ENCODE measurements around the gene CTSZ.

Gene CTSZ

DNA sequence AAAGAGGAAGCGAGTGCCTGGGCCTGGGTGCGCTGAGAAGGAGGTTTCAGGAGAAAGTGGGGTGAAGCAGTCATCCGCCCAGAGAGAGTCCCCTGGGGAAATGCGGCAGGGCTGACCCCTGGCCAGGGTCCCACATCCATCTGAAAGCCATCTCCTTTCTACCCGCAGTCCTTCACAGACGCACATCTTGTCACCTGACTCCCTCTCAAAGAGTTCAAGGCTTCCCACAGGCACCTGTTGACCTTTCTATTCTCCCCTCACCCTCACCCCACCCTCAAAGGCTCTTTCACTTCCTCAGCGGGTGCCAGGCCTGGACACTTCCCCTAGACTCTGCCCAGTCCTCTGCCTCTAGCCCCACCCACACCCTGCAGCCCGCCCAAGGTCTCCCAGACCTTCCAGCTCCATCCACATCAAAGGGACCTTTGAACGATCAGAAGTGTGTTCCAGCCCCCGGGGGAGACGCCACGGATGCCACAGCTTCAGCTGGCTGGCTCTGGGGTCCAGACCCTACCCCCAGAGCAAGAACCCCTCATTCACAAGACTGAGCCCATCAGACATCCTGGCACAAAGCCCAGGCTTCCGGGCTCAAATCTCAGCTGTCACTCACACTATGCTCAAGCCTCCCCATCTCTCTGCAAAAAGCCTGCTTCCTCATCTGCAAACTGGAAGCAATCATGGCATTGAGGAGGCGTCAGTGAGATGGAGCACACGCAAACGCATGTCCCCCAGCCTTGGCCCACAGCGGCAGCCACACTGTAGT is 2.1 kb downstream of the CTSZ start:
- DNase-seq (ENCODE audit: extremely low read depth, low read depth) = no peak
- TF ChIP-seq, protein P1, sequence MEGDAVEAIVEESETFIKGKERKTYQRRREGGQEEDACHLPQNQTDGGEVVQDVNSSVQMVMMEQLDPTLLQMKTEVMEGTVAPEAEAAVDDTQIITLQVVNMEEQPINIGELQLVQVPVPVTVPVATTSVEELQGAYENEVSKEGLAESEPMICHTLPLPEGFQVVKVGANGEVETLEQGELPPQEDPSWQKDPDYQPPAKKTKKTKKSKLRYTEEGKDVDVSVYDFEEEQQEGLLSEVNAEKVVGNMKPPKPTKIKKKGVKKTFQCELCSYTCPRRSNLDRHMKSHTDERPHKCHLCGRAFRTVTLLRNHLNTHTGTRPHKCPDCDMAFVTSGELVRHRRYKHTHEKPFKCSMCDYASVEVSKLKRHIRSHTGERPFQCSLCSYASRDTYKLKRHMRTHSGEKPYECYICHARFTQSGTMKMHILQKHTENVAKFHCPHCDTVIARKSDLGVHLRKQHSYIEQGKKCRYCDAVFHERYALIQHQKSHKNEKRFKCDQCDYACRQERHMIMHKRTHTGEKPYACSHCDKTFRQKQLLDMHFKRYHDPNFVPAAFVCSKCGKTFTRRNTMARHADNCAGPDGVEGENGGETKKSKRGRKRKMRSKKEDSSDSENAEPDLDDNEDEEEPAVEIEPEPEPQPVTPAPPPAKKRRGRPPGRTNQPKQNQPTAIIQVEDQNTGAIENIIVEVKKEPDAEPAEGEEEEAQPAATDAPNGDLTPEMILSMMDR (IDR thresholded peaks at IDR 0.05; ENCODE audit: low read depth, low read length) = no peak

GRCh38 chr20:59004493-59004762 is 2.6 kb downstream of the CTSZ start:
- DNase-seq (ENCODE audit: extremely low read depth, low read depth) = no peak
- TF ChIP-seq, protein P1 (IDR thresholded peaks at IDR 0.05; ENCODE audit: low read depth, low read length) = no peak

- TF ChIP-seq, protein P1 (IDR thresholded peaks at IDR 0.05; ENCODE audit: low read depth, low read length) = no peak
- DNase-seq (ENCODE audit: extremely low read depth, low read depth) = no peak
Observed at GRCh38 chr20:59003836-59004492, 3.1 kb downstream of the CTSZ start.

DNA sequence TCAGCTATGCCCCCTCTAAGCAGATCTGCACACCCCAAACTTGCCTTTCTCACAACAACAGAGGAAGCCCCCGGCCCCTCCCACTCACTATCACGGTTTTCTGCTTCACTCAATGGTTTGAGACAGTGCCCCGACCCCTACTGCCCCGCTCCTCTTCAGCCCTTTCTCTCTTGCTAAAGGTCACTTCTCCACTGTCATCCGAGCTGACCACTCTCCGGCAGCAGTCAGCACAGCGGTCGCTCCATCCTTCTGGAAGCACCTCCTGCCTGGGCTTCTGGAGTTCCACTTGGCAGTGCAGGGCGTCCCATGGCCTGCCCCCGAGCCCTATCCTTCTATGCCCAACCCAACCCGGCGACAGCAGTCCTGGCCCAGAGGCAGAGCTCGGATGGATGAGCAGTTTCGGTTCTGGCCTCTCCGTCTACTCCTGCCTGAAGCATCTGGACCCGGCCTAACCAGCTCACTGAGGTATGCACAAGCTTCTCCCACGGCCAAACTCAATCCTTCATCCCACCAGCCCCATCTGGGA is 4.1 kb downstream of the CTSZ start:
- TF ChIP-seq, protein P1 (IDR thresholded peaks at IDR 0.05; ENCODE audit: low read depth, low read length) = no peak
- DNase-seq (ENCODE audit: extremely low read depth, low read depth) = no peak

GRCh38 chr20:59002388-59002787 is 4.7 kb downstream of the CTSZ start:
- no peak for DNase-seq (ENCODE audit: extremely low read depth, low read depth)
- TF ChIP-seq, protein P1 (IDR thresholded peaks at IDR 0.05; ENCODE audit: low read depth, low read length) = no peak

DNA sequence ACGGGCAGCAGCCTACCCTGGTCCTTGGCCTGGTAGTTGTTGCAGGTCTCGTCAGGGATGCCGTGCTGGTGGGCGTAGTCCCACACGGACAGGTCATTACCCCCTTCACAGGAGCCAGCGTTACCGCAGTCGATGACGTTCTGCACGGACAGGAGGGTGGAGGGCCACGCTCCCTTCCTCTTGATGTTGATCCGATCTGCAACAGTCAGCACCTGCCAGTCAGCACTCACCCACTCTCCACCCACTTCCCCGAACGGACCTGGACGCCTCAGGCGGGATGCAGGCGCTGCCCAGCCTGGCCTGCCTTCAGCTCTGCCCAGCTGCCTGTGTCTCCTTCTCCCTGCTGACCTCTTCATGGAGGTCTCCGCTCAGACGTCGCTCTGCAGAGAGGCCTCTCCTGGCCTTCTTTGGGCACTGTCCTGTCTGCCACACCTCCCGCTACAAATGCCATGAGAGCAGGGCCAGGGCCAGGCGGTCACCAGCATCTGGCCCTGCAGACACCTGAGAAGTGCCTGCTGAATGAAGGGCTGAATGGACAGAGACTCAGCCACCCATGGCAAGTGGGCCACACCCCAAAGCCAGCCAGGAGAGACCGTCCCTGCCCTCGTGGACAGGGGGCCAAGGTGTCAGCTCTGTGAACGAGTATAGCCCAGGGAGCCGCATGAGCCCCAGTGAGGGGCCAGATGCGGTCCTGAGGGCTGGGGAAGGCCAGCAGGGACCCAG is 5.4 kb downstream of the CTSZ start:
- DNase-seq (ENCODE audit: extremely low read depth, low read depth) = no peak
- TF ChIP-seq, protein P1 (IDR thresholded peaks at IDR 0.05; ENCODE audit: low read depth, low read length) = no peak

DNA sequence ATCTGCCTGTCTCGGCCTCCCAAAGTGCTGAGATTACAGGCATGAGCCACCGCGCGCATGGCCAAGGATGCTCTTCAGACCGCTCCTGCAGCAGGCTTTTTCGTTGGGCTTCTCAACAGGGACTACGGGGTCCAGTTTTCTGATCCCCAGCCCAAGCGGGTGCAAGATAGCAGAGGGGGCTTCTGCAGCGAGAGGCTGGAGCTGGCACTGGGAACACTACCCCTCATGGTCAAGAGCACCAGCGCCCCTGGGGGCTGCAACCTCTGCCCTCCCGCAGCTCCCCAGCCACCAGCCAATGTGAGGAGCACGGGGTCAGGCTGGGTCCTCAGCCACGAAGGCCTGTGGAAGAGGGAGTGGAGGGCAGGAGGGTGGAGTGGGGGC is 6.0 kb downstream of the CTSZ start:
- no peak for DNase-seq (ENCODE audit: extremely low read depth, low read depth)
- TF ChIP-seq, protein P1 (IDR thresholded peaks at IDR 0.05; ENCODE audit: low read depth, low read length) = no peak
